GM19463 (cell line): ENCODE data around the gene CEACAM1.
"Not testable (repeated sequence)": the region's sequence is repeated elsewhere in the genome, so short reads cannot be mapped to it uniquely, and the experiment has no call there.

Experiments
- ATAC-seq: cut with Tn5 transposase; IDR thresholded peaks from one replicate; pipeline ENCODE4 v1.9.1; 2021; ENCODE audit warnings: mild to moderate bottlenecking, moderate library complexity; ENCODE audit not compliant: unreplicated experiment

Gene CEACAM1

DNA sequence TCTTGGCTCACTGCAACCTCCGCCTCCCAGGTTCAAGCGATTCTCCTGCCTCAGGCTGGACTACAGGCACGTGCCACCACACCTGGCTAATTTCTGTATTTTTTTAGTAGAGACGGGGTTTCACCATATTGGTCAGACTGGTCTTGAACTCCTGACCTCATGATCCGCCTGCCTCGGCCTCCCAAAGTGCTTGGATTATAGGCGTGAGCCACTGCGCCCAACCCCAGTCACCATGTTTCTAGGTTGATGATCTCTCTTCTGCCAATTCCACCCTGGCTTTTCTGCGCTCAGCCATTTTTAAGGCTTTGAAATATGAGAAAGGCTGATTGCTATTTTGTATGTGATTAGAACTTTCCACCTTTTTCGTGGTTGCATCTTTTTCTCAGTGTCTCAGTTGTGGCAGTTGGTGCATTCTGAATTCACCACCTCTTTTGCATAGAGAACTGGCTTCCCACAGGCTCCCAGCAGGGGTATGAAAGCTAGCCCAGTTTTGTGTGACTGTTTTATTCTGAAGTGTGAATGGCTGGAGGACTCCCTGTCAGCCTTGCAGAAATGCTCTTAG is 15.5 kb downstream of the CEACAM1 start:
- peak; percentile 82 for ATAC-seq

DNA sequence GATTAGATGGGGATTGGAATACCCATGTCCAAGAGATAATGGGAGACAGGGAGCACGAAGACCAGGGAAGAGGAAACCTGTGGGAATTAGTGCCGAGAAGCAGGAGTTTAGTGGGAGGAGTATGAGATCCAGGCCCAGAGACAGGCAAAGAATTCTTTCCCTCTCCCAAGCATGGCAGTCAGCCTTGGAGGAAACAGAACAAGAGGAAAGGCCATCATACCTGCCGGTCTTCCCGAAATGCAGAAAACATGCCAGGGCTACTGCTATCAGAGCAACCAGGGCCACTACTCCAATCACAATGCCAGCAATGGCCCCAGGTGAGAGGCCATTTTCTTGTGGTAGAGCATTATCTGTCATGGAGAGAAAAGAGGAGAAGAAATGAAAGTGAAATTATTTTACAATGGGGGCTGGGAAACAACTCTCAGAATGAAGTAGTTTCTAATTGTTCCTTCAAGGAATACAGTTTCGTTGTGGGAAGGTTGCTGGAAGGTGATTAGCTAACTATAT is 16.1 kb downstream of the CEACAM1 start:
- ATAC-seq: no peak

DNA sequence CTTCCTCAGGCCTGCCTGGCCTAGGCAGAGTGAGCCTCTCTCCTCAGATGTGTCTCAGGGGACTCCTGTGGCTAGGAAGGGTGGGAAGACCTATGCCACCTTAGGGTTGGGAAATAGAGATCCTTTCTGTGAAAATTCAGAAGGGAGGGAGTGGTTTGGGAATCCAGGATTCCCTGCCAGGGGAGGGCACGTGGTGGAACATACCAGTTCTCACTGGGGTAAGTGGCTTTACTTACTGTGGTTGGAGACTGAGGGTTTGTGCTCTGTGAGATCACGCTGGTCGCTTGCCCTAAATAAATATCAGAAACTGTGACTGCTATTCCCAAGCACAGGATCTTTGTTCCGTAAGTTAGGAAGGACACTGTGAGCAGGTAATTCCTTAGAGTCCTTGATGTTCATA is 16.9 kb downstream of the CEACAM1 start:
- no peak for ATAC-seq

DNA sequence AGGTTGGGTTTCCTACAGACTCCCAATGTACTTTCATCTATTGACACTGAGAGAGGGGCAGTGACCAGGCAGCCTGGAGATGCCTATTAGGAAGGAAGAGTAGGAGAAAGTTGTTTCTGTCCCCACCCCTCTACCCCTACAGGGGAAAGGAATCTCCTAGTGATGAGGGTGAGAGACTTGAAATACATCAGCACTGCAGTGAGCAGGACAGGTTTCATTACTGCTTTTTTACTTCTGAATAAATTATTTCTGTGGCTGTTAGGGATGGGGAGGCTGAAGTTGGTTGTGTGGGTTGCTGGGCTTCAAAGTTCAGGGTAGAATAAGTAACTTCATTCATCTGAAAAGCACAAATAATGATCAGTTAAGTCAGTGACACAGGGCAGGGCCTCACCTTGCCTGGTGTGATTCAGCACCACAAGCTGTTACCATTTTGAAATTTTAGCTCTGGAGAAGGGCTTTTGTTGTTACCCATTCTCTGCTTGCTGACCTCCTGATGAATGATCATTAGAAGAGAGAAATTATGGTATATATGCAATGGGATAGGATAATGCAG is 19.3 kb downstream of the CEACAM1 start:
- peak; percentile 40 for ATAC-seq

DNA sequence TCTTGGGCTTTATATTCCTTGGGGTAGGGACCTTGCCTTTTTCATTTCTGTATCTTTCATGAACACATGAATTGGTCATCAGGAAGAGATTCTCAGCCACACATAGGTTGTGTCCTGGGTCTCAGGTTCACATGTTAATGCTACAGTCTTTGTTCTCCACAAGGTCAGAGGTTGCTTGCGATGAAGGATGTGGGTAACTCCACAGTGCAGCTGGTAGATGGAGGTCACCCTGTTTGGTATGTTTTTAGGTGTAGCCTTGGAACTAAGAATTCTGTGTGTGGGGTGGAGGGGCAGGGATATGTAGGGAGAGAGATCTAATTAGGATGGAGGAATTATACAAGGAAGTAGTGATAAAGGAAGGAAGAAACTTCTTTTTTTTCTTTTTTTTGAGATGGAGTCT is 23.2 kb downstream of the CEACAM1 start:
- no peak for ATAC-seq

DNA sequence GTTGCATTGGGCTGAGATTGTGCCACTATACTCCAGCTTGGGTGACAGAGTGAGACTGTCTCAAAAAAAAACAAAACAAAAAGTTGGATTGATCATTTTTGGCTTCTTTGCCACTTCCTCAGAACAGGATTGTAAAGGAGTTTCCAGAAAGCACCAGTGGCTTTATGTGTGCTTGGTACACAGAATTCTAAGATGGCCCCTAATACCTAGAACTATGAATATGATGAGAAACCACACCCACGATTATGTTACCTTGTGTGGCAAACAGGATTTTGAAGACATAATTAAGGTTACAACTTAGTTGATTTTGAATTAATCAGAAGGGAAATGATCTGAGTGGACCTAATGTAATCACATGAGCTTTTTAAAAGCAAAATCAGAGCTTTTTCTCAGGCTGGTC is 26.5 kb downstream of the CEACAM1 start:
- no peak for ATAC-seq

DNA sequence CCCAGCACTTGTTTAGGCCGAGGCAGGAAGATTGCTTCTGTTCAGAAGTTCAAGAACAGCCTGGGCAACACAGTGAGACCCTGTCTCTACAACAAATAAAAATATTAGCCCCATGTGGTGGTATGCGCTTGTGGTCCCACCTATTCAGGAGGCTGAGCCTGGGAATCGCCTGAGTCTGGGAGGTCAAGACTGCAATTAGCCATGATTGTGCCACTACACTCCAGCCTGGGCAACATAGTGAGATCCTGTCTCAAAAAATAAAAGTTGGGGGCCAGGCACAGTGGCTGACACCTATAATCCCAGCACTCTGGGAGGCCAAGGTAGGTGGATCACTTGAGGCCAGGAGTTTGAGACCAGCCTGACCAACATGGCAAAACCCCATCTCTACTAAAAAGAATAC is 27.0 kb downstream of the CEACAM1 start:
- not testable (repeated sequence) for ATAC-seq

DNA sequence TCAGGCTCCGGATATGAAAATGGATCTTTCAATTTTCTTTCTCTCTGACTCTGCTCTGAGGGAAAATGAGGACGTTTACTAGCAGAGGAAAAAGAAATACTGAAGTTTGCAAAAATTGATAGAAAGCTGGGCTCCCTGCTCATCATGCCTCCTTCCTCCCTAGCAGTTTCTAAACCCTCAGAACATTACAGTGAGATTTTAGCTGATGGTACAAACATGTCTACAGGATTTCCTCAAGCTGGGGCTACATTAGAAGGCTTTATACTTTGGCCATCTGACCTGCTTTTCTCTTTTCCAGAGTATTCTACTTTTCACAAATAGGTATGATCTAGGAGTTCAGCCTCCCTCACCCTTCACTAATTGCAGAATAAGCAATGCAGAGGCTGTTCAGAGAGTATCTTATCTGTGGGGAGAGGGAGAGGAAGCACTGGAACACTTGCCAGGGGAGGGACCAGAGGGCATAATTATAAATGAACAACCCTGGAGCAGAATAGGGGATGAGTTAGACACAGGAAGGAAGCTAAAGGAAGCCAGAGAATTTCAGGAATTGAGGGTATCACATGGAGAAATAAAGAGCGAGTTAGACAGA is 30.0 kb downstream of the CEACAM1 start:
- no peak for ATAC-seq

DNA sequence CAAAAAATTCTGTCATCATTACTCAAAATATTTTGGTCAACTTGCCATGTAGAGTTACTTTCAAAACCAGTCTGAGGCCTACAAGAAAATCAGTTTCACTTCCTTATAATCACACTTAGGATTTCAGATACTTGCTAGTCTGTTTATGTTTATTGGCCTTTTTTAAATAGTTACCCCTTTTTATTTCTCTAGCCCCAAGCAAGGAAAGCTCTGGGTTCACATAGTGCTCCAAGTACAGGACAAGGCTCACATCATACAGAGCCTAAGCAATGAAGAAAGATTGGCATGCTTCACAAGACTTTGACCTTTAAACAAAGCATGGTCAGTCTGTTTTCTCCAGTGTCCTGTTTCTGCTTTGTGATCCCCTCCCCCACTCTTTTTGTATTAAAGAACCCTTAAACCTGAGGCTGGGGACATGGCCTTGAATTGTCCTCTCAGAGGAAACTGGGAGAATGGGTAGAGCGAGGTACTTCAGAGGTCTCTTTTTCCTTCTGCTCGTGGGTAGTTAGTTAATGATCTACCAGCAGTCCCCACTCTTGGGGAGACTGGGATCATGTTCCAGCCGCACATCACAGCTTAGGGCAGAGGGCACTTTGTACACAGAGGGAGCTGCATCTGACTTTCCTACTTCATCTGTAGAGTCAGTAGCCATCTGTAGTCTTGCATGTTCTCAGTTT is 30.7 kb downstream of the CEACAM1 start:
- peak; percentile 44 for ATAC-seq

DNA sequence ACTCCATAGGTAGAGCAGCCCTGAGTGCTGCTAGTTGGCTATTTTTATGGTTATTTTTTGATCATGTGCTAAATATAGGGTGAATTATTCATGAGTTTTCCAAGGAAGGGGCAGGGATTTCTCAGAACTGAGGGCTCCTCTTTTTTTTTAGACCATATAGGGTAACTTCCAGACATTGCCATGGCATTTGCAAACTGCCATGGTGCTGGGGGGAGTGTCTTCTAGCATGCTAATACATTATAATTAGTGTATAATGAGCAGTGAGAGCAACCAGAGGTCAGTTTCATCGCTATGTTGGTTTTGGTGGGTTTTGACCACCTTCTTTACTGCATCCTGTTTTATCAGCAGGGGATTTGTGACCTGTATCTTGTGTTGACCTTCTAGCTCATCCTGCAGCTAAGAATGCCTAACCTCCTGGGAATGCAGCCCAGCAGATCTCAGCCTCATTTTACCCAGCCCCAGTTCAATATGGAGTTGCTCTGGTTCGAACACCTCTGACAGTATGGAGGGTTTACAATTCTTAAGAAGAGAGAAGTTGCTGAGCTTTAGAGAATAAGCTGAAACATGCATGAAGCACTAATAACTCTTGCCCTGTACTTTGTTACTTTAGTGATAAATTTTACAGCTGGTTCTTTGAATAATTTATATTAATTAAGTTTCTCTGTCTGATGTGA is 31.7 kb downstream of the CEACAM1 start:
- no peak for ATAC-seq

DNA sequence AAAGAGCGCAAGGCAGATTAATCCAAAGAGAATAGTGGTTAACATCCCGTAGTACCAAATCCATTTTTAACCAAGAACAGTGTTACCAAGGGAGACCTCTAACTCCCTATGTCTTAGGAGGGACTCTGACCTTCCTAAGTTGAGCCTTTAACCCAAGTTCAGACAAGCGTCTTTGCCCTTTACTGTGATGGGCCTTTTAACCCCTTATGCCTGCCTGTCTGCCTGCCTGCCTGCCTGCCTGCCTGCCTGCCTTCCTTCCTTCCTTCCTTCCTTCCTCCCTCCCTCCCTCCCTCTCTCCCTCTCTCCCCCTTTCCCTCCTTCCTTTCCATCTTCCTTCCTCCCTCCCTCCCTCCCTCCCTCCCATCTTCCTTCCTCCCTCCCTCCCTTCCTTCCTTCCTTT is 32.6 kb downstream of the CEACAM1 start:
- ATAC-seq: no peak

DNA sequence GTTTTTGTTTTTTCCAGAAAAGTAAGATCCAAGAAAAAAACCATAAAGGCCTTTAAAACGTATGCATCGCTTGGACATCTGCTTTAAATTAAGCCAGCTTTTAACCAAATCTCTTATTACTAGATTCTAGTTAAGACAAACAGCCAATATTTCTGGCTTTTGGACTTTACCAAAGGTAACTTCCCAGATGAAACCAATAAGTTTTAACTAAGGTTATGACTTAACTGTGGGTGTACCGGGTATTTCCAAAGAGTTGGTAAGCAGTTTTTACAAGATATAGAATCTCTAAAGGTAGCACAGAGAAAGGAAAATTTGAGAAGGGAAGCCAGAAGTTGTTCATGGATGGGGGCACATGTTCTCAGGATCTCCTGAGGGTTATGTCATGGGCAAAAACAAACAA is 34.0 kb downstream of the CEACAM1 start:
- ATAC-seq: no peak

DNA sequence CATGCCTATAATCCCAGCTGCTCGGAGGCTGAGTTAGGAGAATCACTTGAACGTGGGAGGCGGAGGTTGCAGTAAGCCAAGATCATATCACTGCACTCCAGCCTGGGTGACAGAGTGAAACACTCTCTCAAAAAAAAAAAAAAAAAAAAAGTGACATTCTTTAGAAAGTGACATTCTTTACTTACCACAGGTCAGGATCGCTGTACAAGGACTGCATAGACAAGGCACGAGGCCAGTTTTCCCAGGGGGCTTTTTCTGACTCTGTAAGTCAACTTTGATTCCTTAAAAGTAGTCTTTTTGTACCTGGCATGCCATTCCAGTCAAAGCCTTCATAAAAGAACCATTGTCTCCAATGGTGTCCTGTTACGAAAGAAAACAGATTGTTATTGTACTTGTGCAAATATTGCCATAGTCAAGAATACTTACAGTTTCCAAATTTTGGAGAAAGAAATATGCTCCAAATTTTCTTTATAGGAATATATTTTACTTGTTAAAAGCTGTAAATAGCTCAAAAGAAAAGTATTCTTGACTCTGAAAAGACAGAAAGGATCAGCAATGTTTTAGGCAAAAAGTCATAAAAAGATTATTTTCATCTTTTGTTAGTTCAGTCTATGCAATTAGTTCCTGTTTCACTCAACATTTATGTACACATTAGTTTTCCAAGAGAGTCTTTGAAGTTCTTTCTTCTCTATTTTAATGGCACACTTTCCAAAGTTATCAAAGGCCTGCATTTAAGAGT is 39.3 kb downstream of the CEACAM1 start:
- no peak for ATAC-seq

DNA sequence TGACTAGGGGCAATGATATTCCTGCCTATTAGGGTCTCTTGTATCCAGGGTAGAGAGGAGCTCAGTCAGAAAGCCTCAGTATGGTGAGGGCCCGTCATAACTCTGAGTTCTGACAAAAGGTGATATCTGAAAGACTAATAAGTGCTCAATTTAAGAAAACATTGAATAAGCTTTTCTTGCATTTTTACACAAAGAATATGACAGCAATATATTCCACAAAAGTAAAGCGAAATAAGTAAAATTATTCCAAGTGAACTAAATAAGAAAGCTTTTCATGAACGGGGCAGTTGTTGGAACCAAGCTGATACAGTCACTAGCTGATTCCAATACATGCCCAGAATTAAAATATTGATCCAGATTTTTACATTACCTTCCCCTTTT is 40.5 kb downstream of the CEACAM1 start:
- ATAC-seq: no peak

DNA sequence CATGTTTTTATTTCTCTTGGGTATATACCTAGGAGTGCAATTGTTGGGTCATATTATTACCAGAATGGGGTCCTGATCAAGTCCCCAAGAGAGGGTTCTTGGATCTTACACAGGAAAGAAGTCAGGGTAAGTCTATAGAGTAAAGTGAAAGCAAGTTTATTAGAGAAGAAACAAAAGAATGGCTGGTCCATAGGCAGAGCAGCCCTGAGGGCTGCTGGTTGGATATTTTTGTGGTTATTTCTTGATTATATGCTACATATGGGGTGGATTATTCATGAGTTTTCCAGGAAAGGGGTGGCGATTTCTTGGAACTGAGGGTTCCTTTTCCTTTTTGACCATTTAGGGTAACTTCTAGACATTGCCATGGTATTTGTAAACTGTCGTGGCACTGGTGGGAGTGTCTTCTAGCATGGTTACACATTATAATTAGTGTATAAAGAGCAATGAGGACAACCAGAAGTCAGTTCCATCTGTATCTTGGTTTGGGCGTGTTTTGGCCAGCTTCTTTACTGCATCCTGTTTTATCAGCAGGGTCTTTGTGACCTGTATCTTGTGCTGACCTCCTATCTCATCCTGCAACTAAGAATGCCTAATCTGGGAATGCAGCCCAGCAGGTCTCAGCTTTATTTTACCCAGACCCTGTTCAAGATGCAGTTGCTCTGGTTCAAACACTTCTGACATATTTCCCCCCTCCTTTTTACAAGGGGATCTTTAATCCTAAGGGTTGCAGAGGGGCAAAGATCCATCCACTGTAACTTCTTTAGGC is 41.1 kb downstream of the CEACAM1 start:
- no peak for ATAC-seq

DNA sequence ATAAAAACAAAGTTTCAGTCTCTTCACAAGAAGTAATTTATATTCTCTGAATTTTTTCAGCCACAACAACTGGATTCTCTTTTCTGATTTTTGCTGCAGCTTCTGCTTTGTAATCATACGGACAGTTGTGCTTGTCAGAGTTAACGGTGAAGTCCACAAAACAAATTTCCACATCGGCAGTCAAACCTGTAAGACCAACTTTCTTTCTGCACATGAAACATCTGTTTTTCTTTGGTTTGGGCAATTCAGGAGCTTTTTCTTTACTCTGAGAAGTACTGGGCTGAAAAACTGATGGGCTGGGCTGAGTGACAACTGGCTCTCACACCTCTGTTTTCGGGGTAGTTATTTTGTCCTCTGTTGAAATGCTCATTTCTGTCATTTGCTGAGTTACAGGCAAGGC is 43.2 kb downstream of the CEACAM1 start:
- ATAC-seq: not testable (repeated sequence)

DNA sequence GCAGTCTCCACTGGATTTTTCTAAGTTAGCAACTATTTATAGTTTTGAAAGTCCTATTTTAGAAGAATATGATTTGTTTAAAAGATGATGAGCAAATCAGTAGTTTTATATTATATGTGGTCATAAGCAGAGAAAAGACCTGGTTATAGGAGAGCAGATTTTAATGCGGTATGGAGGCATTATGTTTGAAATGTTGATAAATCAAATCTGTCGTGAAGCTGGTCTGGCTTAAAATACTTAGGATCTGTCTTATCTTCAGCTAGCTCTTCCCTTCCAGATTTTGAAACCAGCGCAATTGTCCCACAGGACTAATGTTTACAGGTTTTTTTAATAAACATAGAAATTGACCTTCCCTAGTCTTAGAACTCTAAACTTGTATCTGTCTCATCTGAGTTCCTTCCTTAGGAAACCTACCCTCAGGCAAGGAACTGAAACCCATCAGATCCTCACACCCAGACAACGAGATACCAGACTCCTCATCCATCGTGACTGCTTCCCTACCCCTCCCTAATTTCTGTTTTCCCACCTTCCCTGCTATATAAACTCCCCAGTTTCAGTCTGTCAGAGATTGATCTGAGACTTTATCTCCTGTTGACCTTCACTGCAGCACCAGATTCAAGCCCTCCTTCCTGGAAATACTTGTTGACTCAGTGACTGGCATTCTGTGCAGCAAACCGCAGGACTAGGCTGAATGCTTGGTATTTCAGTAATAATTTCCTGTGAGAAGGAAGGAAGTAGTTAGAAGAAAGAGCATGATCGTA is 47.8 kb downstream of the CEACAM1 start:
- ATAC-seq: no peak

DNA sequence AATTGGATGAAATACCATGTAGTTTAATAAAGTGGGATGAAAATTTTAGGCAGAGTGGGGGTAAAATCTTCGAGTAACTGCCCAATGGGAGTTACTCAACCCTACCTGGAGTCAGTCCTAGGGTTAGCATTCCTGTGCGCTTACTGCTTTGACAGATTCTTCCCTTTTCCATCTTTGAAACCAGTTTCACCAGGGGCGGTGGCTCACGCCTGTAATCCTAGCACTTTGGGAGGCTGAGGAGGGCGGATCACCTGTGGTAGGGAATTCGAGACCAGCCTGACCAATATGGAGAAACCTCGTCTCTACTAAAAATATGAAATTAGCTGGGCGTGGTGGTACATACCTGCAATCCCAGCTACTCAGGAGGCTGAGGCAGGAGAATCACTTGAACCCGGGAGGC is 48.5 kb downstream of the CEACAM1 start:
- ATAC-seq: no peak

DNA sequence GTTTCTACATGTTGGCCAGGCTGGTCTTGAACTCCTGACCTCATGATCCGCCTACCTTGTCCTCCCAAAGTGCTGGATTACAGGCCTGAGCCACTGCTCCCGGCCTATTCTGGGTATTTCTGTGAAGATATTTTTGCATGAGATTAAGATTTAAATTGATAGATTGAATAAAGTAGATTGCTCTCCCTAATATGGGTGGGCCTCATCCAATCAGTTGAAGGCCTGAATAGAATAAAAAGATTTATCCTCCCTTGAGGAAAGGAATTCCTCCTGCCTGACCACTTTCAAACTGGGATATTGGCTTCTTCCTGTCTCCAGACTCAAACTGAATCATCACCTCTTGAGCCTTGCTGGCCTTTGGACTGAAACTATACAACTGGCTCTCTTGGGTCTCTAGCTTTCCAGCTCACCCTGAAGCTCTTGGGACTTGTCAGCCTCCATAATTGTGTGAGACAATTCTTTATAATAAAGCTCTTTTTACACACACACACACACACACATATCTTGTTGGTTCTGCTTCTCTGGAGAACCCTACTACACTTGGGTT is 49.4 kb downstream of the CEACAM1 start:
- no peak for ATAC-seq
